ENCODE measurements around the gene IFIT1B. TPM values are rescaled to one million over a fixed set of nuclear protein-coding genes. Genes with fewer than 3 reads are reported as not detected.

The IFIT1B gene
- total and polyA plus RNA-seq, 2 of the 8 experiments (the other 6 are each of a cell fraction or from before 2014, with no cell fraction given), result not detected

- Histone ChIP-seq H3K4me3 (ENCODE audit: extremely low read depth in 1 of 4, insufficient read depth in 2 of 4, low read depth in 3 of 4, low read length in 4 of 4) (no peak overlapping the region), H3K9ac (replicated peaks in 1 of 4; ENCODE audit: extremely low read depth in 1 of 4, low read depth in 3 of 4, low read length in 3 of 4) (no peak overlapping the region), H4K5ac (ENCODE audit: insufficient read length, low read depth, low read length) (no peak overlapping the region), H3K79me1 (ENCODE audit: low read depth, low read length) (no peaks in the 10 kb centered on the region), H2AFZ (ENCODE audit: low read length) (0 out of 2 replicates have a peak overlapping the region, but pooled peaks have one; percentile 27), H3K4ac (replicated peaks; ENCODE audit: insufficient read length, low read depth, low read length) (no peak overlapping the region), H2BK12ac (ENCODE audit: low read depth, low read length) (no peak overlapping the region), H3K27ac (ENCODE audit: low read depth, low read length) (no peak overlapping the region), H2BK5ac (ENCODE audit: low read depth, low read length) (no peak overlapping the region), H4K20me1 (replicated peaks in 1 of 2; ENCODE audit: control insufficient read depth in 1 of 2, insufficient read depth in 2 of 2, low read length in 2 of 2) (no peaks in the 10 kb centered on the region), H2BK20ac (ENCODE audit: low read length) (no peak overlapping the region), H3K27me3 (replicated peaks in 1 of 4; ENCODE audit: control insufficient read depth in 3 of 4, extremely low read depth in 1 of 4, insufficient read depth in 3 of 4, low read length in 3 of 4) (no peaks in the 10 kb centered on the region), H3K4me1 (replicated peaks in 1 of 4; ENCODE audit: control insufficient read depth in 3 of 4, insufficient read depth in 4 of 4, low read length in 3 of 4) (peaks cover 7 to 26% (median 13%) of the 10 kb centered on the region in 4 experiments; a peak in 6 of 7 replicates), H3K23me2 (ENCODE audit: low read depth, low read length) (no peaks in the 10 kb centered on the region), H2BK15ac (ENCODE audit: low read length) (no peak overlapping the region), H3K23ac (ENCODE audit: insufficient read length) (no peak overlapping the region), H3K14ac (ENCODE audit: insufficient read length) (no peak overlapping the region), H3K4me2 (ENCODE audit: insufficient read depth in 1 of 2, low read depth in 2 of 2, low read length in 2 of 2) (no peak overlapping the region), H3K79me2 (ENCODE audit: control insufficient read depth in 1 of 2, insufficient read depth in 2 of 2, low read length in 2 of 2) (no peaks in the 10 kb centered on the region), H2BK120ac (replicated peaks; ENCODE audit: low read depth, low read length) (no peak overlapping the region), H3K9me3 (ENCODE audit: insufficient read depth in 2 of 2, low read depth in 1 of 2, low read length in 1 of 2) (no peaks in the 10 kb centered on the region), H3K56ac (replicated peaks; ENCODE audit: insufficient read length, low read depth, low read length) (no peak overlapping the region), H4K91ac (replicated peaks; ENCODE audit: insufficient read length, low read length) (no peak overlapping the region), H3K36me3 (ENCODE audit: control insufficient read depth in 2 of 4, insufficient read depth in 4 of 4, low read length in 3 of 4) (no peaks in the 10 kb centered on the region), H4K8ac (ENCODE audit: extremely low read depth, insufficient read depth, low read length) (no peak overlapping the region), H2AK5ac (ENCODE audit: low read depth, low read length) (no peak overlapping the region), H3K18ac (ENCODE audit: extremely low read depth, low read length) (no peak overlapping the region)
- TF ChIP-seq MAX (IDR thresholded peaks at IDR 0.05), result no peak
- POLR2A ChIA-PET (ENCODE audit: partially characterized antibody), result interaction anchor here (1.5 kb wide), 1 partner anchor 18 kb away, joined by 4 read pairs; no protein-coding TSS in a partner anchor
- FAIRE-seq (no peak), DNase-seq (ENCODE audit: low read depth in 1 of 2, low spot score in 2 of 2) (no peak)
- WGBS, 2 experiments (ENCODE audit: extremely low coverage in 1 of 2, insufficient coverage in 1 of 2, insufficient read length in 1 of 2, insufficient replicate concordance in 2 of 2, low coverage in 1 of 2, low lambda C conversion rate in 2 of 2, missing lambda C conversion rate in 1 of 2), result 82% methylated on average over 4 of the region's 4 CpGs; no CpG with 5 or more reads in 1 of the 2 experiments
- CTCF ChIA-PET (ENCODE audit: partially characterized antibody), result interaction anchor here (1.0 to 3.8 kb wide), 3 partner anchors 24 to 83 kb away, joined by 4 to 21 read pairs (median 4); no protein-coding TSS in a partner anchor
Observed at GRCh38 chr10:89345367-89346000, 32.4 kb upstream of the IFIT1B start.

All from H1 (cell line).